Epithelial cell of esophagus (primary cell): ENCODE measurements around the gene NIN.

ENCODE experiments used
- DNase-seq: peaks from one replicate; pipeline ENCODE4 v3.0.0; 2010; ENCODE audit warnings: low read depth
- H3K4me3 ChIP-seq: 2 replicates; pipeline ENCODE4 v1.5.1; 2011; ENCODE audit warnings: mild to moderate bottlenecking, low read length, control low read depth
- TF ChIP-seq, protein P1 (sequence below): IDR thresholded peaks from 2 replicates; pipeline ENCODE4 v1.5.1; 2011; ENCODE audit warnings: low read depth, mild to moderate bottlenecking, low read length, control low read depth, inconsistent platforms; ENCODE audit not compliant: insufficient read depth; ENCODE audit errors: missing control alignments

NIN gene

DNA sequence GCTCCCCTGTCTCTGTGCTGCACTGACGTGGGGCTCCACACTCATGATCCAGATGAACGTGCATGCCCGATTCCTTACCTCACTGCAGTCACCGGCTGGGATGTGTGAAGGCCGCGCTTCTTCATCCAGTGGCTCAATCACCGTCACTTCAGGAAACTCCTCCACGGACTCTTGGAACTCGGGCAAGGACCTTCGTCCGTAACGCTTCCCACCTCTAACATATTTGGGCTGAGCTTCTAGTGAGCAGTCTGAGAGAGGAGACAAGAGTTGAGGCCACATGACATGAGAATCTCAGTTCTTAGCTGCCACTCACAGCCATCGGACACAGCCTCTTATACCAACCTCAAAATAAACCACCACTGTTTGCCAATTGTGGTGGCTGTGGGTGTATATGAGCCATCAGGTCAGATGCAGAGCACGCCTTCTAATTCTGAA lies 38.3 kb downstream of the NIN start:
- TF ChIP-seq, protein P1, sequence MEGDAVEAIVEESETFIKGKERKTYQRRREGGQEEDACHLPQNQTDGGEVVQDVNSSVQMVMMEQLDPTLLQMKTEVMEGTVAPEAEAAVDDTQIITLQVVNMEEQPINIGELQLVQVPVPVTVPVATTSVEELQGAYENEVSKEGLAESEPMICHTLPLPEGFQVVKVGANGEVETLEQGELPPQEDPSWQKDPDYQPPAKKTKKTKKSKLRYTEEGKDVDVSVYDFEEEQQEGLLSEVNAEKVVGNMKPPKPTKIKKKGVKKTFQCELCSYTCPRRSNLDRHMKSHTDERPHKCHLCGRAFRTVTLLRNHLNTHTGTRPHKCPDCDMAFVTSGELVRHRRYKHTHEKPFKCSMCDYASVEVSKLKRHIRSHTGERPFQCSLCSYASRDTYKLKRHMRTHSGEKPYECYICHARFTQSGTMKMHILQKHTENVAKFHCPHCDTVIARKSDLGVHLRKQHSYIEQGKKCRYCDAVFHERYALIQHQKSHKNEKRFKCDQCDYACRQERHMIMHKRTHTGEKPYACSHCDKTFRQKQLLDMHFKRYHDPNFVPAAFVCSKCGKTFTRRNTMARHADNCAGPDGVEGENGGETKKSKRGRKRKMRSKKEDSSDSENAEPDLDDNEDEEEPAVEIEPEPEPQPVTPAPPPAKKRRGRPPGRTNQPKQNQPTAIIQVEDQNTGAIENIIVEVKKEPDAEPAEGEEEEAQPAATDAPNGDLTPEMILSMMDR, result no peak
- no peak for DNase-seq
- no peak overlapping the region for H3K4me3 ChIP-seq

DNA sequence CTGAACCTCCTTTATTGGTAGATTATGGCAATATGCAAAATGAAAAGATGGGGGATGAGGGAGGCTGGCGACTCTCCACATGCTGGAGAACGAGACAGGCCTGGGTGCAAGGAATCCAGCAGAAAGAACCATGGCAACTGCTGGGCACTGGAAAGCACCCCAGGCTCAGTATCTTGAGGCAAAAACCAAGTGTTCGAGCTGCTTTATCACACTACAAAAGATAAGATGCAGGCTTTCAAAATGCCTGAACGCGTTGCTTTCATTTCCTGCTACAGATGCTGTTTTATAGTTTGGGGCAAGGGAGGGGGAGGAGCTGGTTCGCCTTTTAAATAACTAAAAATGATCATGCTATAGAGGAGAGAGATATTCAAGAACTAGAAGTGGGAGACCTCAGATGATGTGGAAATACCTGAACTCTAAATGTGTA lies 38.9 kb downstream of the NIN start:
- no peak for DNase-seq
- TF ChIP-seq, protein P1, result no peak
- no peak overlapping the region for H3K4me3 ChIP-seq

DNA sequence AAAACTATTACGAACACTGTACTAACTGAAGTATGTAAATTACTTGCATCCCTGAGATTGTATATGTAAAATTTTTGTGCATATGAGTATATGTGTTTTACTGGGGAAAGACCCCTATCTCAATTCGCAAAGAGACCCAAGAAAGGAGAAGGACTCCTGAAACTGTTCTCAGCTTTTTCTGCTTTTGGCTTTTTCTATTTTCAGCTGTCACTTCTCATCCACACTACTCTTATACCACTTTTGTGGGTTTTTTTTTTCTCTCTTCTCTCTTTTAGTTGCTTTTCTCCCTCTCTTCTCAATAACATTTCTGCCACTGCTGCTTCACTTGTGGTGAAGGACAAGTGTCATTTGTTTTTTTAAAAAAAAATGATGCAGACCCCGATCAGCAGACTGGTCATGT lies 39.8 kb downstream of the NIN start:
- TF ChIP-seq, protein P1, result no peak
- H3K4me3 ChIP-seq, result no peak overlapping the region
- DNase-seq, result no peak

DNA sequence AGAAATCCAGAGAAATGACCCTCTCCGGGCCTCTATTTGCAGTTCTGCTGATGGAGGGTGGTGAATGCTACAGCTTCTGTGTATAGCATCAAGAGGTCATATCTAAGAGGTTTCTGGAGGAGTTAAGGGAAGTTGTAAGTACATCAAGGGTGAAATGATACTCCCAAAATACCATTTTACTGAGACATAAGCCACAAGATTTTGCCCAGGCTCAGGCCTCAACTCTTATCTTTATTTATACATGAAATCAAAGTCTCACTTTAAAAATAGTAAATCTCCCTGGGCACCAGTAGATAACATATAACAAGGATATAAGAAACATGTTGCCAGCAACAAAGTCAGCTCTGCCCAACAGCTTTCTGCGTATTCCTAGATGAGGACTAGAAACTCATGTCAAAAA lies 40.4 kb downstream of the NIN start:
- TF ChIP-seq, protein P1, result no peak
- DNase-seq, result no peak
- H3K4me3 ChIP-seq, result no peak overlapping the region

DNA sequence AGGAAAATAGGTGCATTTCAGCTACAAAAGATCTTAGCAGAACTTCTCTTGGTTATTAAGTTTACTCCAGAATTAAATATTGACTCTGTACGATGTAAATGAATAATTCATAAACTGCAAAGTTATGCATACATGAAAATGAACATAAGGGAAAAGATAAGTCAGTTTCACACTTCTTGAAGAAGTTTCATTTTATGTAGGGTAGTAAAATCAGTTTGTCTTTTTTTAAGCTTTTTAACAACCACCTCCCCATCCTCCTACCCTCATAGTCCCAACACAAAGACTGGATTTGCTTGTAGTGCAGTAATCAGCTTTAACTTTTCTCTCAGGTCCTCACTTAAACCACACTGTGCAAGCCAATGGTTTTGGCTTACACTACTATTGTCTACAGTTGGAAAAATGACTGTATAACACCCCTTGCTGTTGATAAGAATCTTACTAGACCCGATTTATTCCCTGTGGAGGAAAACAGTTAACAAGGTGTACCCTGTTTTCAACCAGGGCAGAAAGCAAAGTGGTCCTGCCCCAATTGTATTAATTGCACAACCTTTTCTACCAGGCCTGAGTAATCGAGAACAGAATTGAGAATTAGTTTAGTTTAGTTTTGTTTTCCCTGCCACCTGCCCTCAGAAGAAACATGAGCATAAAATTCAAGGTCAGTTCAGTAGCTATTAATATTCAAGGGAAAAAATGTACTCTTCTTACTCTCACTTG lies 44.1 kb downstream of the NIN start:
- DNase-seq, result no peak
- no peak overlapping the region for H3K4me3 ChIP-seq
- TF ChIP-seq, protein P1, result no peak

DNA sequence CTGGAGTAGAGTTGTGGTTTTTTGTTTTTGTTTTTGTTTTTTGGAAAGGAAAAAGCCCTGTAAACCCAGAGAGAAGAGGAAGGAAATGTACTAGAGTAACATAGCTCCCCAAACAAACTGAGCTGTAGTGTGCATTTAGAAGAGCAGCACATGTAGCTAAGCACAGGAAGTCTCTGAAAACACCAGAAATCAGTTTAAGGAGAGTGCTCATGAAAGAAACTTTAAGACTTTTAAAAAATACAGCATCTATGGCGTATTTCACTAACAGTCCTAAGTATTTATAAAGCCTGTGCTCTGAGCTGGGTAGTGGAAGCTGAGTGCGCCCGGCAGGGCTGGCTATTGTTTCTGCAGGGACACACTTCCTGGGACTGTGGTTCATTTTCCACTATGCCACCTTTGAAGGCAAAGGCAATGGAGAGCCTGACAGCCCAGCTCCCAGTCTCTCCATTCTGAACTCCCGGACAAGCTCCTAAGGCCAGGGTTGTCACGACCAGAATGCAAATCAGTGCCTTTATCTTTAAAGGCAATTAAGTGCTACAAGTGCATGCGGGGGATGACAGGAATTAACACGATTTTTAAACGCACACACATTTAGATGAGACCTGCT lies 45.4 kb downstream of the NIN start:
- DNase-seq, result no peak
- TF ChIP-seq, protein P1, result no peak
- no peak overlapping the region for H3K4me3 ChIP-seq
